Putamen (tissue), 1 donor: ENCODE measurements around the gene INSR.
A peak's percentile ranks its signal among the peaks of the same experiment; 100 is the strongest.
"Not testable (repeated sequence)": the region's sequence is repeated elsewhere in the genome, so short reads cannot be mapped to it uniquely, and the experiment has no call there.

Experiments
- DNase-seq: peaks from one replicate; pipeline ENCODE4 v3.0.0-alpha.2; 2016; ENCODE audit warnings: low spot score

The INSR gene

DNA sequence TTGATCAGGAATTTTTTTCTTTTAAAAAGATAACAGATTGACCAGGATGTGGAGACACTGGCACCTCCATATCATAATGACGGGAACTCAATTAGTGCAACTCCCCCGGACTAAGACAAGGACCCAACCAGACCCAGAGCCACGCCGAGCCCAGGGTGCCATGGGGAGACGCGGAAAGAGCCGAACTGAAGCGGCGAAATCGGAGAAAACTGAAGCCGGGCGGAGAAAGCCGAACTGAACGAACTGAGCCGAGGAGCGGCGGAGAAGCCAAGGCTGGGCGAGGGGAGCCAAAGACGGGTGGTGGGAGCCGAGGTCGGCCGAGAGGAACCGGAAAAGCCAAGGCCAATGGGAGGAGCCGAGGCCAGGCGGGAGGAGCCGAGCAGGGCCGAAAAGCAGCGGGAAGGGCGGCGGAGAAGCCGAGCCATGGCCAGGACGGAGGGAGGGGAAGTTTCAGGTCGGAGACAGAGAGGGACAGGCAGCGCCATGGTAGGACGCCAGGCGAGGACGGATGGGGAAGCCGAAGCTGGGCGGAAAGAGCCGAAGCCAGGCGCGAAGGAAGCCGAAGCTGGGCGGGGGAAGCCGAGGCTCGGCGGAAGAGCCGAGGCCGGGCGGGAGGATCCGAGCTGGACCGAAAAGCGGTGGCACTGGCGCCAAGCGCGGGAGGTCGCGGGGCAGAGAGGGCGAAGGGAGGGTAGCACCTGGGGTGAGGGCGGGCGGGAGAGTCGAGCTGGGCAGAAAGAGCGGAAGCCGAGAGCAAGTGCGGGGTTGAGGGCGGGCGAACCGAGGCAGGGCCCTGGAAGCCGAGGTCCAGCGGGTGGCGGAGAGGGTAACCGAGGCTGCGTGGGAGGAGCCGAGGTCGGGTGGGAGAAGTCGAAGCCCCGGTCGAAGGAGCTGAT, 195.3 kb downstream of the INSR start:
- DNase-seq = peak; percentile 88

GRCh38 chr19:7098096-7098495, 196.1 kb downstream of the INSR start:
- DNase-seq = no peak

DNA sequence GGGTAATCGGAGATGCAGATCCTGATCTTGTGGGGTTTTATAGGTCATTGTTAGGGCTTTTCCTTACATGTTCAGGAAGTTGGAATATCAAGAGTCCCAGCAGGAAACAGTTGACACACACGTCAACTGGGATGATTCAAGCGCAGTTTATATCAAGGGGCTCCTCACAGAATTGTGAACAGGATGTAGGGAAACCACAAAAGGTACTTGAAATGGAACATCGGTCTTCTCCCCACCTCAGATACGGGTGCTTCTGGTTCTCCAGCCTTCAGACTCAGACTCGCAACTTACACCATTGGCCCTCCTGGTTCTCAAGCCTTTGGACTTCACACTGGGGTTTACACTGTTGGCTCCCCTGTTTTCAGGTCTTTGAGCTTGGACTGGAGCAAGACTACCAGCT, 205.2 kb downstream of the INSR start:
- DNase-seq = no peak

GRCh38 chr19:7083076-7083956, 210.9 kb downstream of the INSR start:
- no peak for DNase-seq

- DNase-seq = no peak
Measured at GRCh38 chr19:7078008-7078407, 216.2 kb downstream of the INSR start.

DNA sequence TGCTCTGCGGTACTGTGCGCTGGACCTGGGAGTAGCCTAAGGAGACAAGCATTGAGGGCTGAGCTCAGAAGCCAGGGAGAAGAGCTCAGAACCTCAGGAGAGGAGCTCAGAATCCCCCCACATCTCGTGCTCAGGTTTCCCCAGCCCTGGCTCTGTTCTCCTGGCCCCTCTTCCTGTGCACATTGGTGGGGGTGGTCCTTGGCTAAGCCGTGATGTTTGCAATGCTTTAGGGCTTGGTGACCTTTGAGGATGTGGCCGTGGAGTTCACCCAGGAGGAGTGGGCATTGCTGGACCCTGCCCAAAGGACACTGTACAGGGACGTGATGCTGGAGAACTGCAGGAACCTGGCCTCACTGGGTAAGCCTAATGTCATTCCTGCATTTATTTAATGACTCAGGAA, 218.1 kb downstream of the INSR start:
- no peak for DNase-seq

GRCh38 chr19:7074705-7075282, 219.4 kb downstream of the INSR start:
- DNase-seq = no peak

DNA sequence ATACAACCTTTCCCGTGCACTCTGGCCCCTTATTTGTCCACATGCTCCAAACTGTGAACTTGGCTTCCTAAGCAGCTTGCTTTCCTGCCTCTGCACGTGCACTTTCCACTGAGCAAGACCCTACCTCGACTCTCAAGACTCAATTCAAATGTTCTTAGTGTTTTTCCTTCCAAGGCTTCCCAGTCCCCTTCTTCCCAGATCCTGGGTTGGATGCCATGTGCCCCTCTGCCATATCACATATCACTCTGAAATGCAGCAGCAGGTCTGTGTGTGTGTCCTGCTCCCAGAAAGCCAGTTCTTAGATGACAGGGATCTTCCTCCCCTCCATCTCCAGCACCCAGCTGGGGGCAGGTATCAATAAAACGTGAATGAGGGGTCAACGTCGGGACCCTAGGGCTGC, 221.7 kb downstream of the INSR start:
- DNase-seq = no peak

DNA sequence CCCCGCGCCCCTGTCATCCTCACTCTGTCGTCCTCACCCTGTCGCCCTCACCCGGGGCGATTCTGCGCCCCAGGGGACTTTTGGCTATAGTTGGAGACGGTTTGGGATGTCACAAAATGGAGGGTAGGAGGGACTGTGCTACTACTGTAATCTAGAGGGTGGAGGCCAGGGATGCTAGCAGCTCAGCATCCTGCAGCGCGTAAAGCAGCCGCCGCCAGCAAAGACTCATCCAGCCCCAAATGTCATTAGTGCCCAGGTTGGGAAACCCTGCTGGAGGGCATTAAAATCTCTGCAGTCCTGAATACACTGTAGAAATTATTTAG, 224.3 kb downstream of the INSR start:
- no peak for DNase-seq

GRCh38 chr19:7069042-7069903, 224.9 kb downstream of the INSR start, which contains the start of gene ZNF557:
TSS of gene ZNF557 (plus strand) at chr19:7069703. CDS start at chr19:7075075, 5,372 bp downstream.
- DNase-seq = peak; percentile 97

DNA sequence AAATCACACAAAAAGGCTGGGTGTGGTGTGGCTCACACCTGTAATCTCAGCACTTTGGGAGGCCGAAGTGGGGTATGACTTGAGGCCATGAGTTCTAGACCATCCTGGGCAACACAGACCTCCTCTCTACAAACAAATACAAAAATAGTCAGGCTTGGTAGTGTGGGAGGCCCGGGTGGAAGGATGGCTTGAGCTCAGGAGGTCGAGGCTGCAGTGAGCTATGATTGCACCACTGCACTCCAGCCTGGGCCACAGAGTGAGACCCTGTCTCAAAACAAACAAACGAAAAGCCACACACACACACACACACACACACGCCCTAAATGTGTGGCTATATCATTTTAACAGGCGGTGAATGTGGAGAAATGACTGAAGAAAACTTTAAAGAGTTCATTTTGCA, 225.6 kb downstream of the INSR start:
- no peak for DNase-seq

- DNase-seq = no peak
Measured at GRCh38 chr19:7067716-7068115, 226.5 kb downstream of the INSR start.

DNA sequence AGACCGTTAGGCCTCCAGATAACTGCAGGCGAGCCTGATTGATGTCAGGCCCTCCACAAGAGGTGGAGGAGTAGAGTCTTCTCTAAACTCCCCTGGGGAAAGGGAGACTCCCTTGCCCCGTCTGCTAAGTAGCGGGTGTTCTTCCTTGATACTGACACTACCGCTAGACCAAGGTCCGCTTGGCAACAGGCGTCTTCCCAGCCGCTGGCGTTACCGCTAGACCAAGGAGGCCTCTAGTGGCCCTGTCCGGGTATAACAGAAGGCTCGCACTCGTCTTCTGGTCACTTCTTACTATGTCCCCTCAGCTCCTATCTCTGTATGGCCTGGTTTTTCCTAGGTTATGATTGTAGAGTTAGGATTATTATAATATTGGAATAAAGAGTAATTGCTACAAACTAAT, 227.1 kb downstream of the INSR start:
- not testable (repeated sequence) for DNase-seq

DNA sequence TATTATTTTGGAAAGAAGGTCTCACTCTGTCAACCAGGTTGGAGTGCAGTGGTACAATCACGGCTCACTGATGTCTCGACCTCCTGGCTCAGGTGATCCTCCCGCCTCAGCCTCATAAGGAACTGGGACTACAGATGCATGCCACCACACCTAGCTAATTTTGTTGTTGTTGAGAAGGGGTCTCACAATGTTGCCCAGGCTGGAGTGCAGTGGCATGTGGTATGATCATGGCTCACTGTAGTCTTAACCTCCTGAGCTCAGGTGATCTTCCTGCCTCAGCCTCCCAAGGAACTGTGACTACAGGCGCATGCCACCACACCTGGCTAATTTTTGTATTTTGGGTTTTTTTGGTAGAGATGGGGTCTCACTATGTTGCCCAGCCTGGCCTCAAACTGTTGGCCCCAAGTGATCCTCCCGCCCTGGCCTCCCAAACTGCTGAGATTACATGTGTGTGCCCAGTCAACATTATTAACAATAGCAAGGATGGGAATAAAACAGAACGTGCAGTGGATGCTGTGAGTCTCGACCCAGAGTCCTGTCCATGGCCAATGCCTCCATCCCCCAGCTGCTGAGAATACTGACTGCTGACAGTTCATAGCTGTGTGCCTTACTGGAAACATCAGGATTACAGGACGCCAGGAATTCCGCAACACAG, 230.3 kb downstream of the INSR start:
- no peak for DNase-seq

DNA sequence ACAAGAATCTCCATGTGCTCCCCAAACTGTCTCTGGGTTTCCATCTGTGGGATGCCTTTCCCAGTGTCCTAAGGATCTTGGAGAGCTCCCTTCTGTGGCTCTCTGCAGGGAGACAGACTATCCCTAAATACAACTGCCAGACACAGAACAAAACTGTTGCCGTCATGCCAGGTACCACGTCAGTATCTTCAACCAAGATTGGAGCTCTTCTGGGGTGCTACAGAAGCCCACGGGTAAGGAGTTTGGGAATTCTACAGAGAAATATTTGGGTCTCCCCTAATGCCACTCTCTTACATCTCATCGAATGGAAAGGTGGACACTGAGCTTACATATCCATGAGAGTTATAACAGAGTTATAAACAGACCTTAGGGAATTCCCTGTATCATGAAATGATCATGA, 230.9 kb downstream of the INSR start:
- DNase-seq = no peak
